GM21529 (cell line): ENCODE data around the gene FAM234B.

ENCODE experiments used
- ATAC-seq: cut with Tn5 transposase; IDR thresholded peaks from one replicate; pipeline ENCODE4 v1.9.1; 2021; ENCODE audit not compliant: unreplicated experiment

FAM234B gene

GRCh38 chr12:13114251-13115052 lies 70.3 kb downstream of the FAM234B start:
- no peak for ATAC-seq

- no peak for ATAC-seq
These were observed 72.1 kb downstream of the FAM234B start for GRCh38 chr12:13116259-13116658.

GRCh38 chr12:13117029-13117428 lies 72.8 kb downstream of the FAM234B start:
- no peak for ATAC-seq

GRCh38 chr12:13119826-13120225 lies 75.6 kb downstream of the FAM234B start:
- no peak for ATAC-seq

GRCh38 chr12:13120413-13120812 lies 76.2 kb downstream of the FAM234B start:
- no peak for ATAC-seq

- no peak for ATAC-seq
These were observed 77.4 kb downstream of the FAM234B start for GRCh38 chr12:13121568-13121967.

- ATAC-seq = no peak
These were observed 80.7 kb downstream of the FAM234B start for GRCh38 chr12:13124656-13125505.

GRCh38 chr12:13125996-13126395 lies 81.8 kb downstream of the FAM234B start:
- no peak for ATAC-seq

- ATAC-seq = no peak
These were observed 82.3 kb downstream of the FAM234B start for GRCh38 chr12:13126494-13126893.

- no peak for ATAC-seq
These were observed 83.3 kb downstream of the FAM234B start for GRCh38 chr12:13127444-13127843.

GRCh38 chr12:13128291-13128965 lies 84.2 kb downstream of the FAM234B start:
- no peak for ATAC-seq

GRCh38 chr12:13130981-13131380 lies 86.8 kb downstream of the FAM234B start:
- no peak for ATAC-seq
